Ovary (tissue), 9 donors: ENCODE data around the gene FXR1. TPM values are rescaled to one million over a fixed set of nuclear protein-coding genes. Genes with fewer than 3 reads are reported as not detected.
"Not testable (repeated sequence)": the region's sequence is repeated elsewhere in the genome, so short reads cannot be mapped to it uniquely, and the experiment has no call there.

Source experiments
- DNase-seq, 5 donors: peaks; one replicate each; pipeline ENCODE4 v3.0.0-alpha.2; 2019 to 2020
- H3K27ac ChIP-seq, 2 donors: fragments of 200-600 bp; one replicate each; pipeline versions ENCODE4 v1.5.1 to v1.8.0; 2019 to 2022
- H3K27me3 ChIP-seq: fragments of 200-600 bp; one replicate; pipeline ENCODE4 v1.8.0; 2022
- H3K36me3 ChIP-seq: fragments of 200-600 bp; sonication (generic); one replicate; pipeline ENCODE4 v1.5.1; 2019
- H3K4me1 ChIP-seq: one replicate; pipeline ENCODE4 v1.8.1; 2013; ENCODE audit warnings: mild to moderate bottlenecking, moderate library complexity; ENCODE audit not compliant: insufficient read depth
- H3K4me3 ChIP-seq: fragments of 200-600 bp; sonication (generic); one replicate; pipeline ENCODE4 v1.5.1; 2017
- H3K9me3 ChIP-seq, 2 donors: fragments of 200-600 bp in 1 of 2; sonication (generic) in 1 of 2; one replicate each; pipeline versions ENCODE4 v1.5.1 to v1.8.1; 2013 to 2019; ENCODE audit warnings: mild to moderate bottlenecking in 1 of 2, moderate library complexity in 1 of 2
- CTCF ChIP-seq, 3 donors: fragments of 450-650 bp in 2 of 3; fragments of 200-600 bp in 1 of 3; IDR thresholded peaks; one replicate each; pipeline versions ENCODE4 v1.5.1 to v1.8.0; 2016 to 2022; ENCODE audit warnings: antibody characterized with exemption in 3 of 3, mild to moderate bottlenecking in 1 of 3
- EP300 ChIP-seq: sonication (generic); formaldehyde crosslinking; IDR thresholded peaks from one replicate; pipeline ENCODE4 v1.6.1; 2017; ENCODE audit warnings: antibody characterized with exemption
- POLR2A ChIP-seq: fragments of 450-650 bp; IDR thresholded peaks from one replicate; pipeline ENCODE4 v1.6.1; 2017; ENCODE audit warnings: antibody characterized with exemption, mild to moderate bottlenecking, moderate library complexity
- whole genome bisulfite sequencing, 3 donors: extraction: QIAGEN DNeasy Blood & Tissue Kit in 1 of 3; methylation state at CpG; one replicate each; pipeline versions ENCODE4 v1.1.5 to v1.1.7; 2013 to 2017; 5-methylcytosine and 5-hydroxymethylcytosine counted together
- intact Hi-C, 4 donors: fragments of 100-400 bp; cut with DNase I; formaldehyde crosslinking; loops; one replicate each; pipeline versions ENCODE4 v1.11.0 to v1.15.1; 2022 to 2023
- polyA plus RNA-seq, 2 donors: library from polyadenylated mRNA; stranded (reverse); fragments of 200-250 nt in 1 of 2; fragments of 350-450 nt in 1 of 2; fragmentation: Illumina TruSeq in 1 of 2; extraction: RNeasy Lipid Tissue Mini Kit (QIAGEN cat#74804) in 1 of 2; gene quantifications; one replicate each; pipeline ENCODE4 v1.2.3, GENCODE V29; 2013 to 2014
- total RNA-seq, 7 donors: library from RNA; depleted of rRNA in 2 of 7; stranded (reverse); fragments of >200 nt in 2 of 7; fragmentation: NEBNext Ultra II Directional in 3 of 7; extraction: Animal tissue kit (Norgen Biotek cat#: 25700) in 3 of 7; gene quantifications; one replicate each; pipeline versions ENCODE4 v1.1.0 to v1.2.4, GENCODE V29; 2016 to 2023
- donor health status: DM: no; HTN: no; CAD: no; lungs with moderate emphysema.
- donor health status: DM: no; HTN: no; CAD: no.
- donor health status: Bipolar disorder and iron deficiency.
- donor health status: DM: yes; HTN: yes; CAD: no.
- donor health status: DM: no; HTN: no; CAD: no.
- donor health status: DM: yes; HTN: yes; CAD: no.

The FXR1 gene
- total and polyA plus RNA-seq, 9 donors, result 102 to 176 (median 117) TPM

GRCh38 chr3:180987344-180987743 lies 74.9 kb downstream of the FXR1 start:
- TF ChIP-seq EP300 (no peak), CTCF (IDR thresholded peaks at IDR 0.05) (no peak), POLR2A (no peak)
- no peak overlapping the region for H3K4me3 ChIP-seq
- intact Hi-C loops, result no loop called here
- WGBS, 3 donors, result 95 to 97% (median 96%) methylated on average over 2 of the region's 2 CpGs
- no peak for DNase-seq
- H3K36me3 ChIP-seq, result no peaks in the 10 kb centered on the region
- H3K27ac ChIP-seq, result no peak overlapping the region
- H3K4me1 ChIP-seq, result peaks cover 4% of the 10 kb centered on the region
- no peaks in the 10 kb centered on the region for H3K27me3 ChIP-seq
- no peaks in the 10 kb centered on the region for H3K9me3 ChIP-seq

- H3K36me3 ChIP-seq, result no peaks in the 10 kb centered on the region
- TF ChIP-seq POLR2A (peak; percentile 79), CTCF (IDR thresholded peaks at IDR 0.05) (no peak), EP300 (no peak)
- no peaks in the 10 kb centered on the region for H3K9me3 ChIP-seq
- intact Hi-C loops, result loop anchor here in 1 of 4 donors (5.0 kb wide), 1 partner anchor 77 kb away; the partner anchor contains the start of gene FXR1
- H3K27me3 ChIP-seq, result no peaks in the 10 kb centered on the region
- DNase-seq, result peak; percentile 89 to 91 (median 91)
- H3K4me1 ChIP-seq, result peaks cover 4% of the 10 kb centered on the region
- H3K27ac ChIP-seq, result peak within 1 kb of the TSS; percentile 78 to 84
- H3K4me3 ChIP-seq, result peak within 1 kb of the TSS; percentile 79
- WGBS, 3 donors, result 0 to 1% (median 0%) methylated on average over 43 of the region's 43 CpGs
Observed at GRCh38 chr3:180989291-180990163, 77.1 kb downstream of the FXR1 start, which contains the start of gene DNAJC19. Gene DNAJC19, minus strand, starts transcription at chr3:180989736. Its CDS starts 134 bp downstream, at chr3:180989602.

- intact Hi-C loops, result loop anchor here in 1 of 4 donors (5.0 kb wide), 1 partner anchor 78 kb away; the partner anchor contains the start of gene FXR1
- Histone ChIP-seq H3K36me3 (no peaks in the 10 kb centered on the region), H3K9me3 (no peaks in the 10 kb centered on the region), H3K4me3 (peak overlapping the region; percentile 79), H3K27ac (peak overlapping the region in 1 of 2 donors; percentile 84), H3K4me1 (peaks cover 4% of the 10 kb centered on the region), H3K27me3 (no peaks in the 10 kb centered on the region)
- 2 to 11% (median 4%) methylated on average over 2 of the region's 2 CpGs for WGBS, 3 donors
- no peak for DNase-seq
- no peak for TF ChIP-seq EP300
- TF ChIP-seq POLR2A, result no peak
- no peak for TF ChIP-seq CTCF (IDR thresholded peaks at IDR 0.05)
Observed at GRCh38 chr3:180990505-180990904, 78.0 kb downstream of the FXR1 start.

GRCh38 chr3:180996415-180996932 lies 84.0 kb downstream of the FXR1 start:
- 82 to 90% (median 86%) methylated on average over 2 of the region's 2 CpGs for WGBS, 3 donors
- intact Hi-C loops, result no loop called here
- TF ChIP-seq POLR2A (no peak), CTCF (IDR thresholded peaks at IDR 0.05) (no peak), EP300 (no peak)

GRCh38 chr3:181002331-181002730 lies 89.9 kb downstream of the FXR1 start:
- DNase-seq, H3K27me3 ChIP-seq, H3K4me1 ChIP-seq, H3K27ac ChIP-seq, H3K9me3 ChIP-seq, intact Hi-C loops, H3K36me3 ChIP-seq, H3K4me3 ChIP-seq: not testable (repeated sequence)
- WGBS, 3 donors, result 91 to 94% (median 93%) methylated on average over 4 of the region's 4 CpGs

More at GRCh38 chr3:180996415-180996932, 84.0 kb downstream of the FXR1 start:
- no peak for DNase-seq
- no peaks in the 10 kb centered on the region for H3K36me3 ChIP-seq
- H3K4me3 ChIP-seq, result no peak overlapping the region
- no peak overlapping the region for H3K27ac ChIP-seq
- H3K27me3 ChIP-seq, result no peaks in the 10 kb centered on the region
- peaks cover 0 to 4% of the 10 kb centered on the region in 2 donors for H3K9me3 ChIP-seq
- no peaks in the 10 kb centered on the region for H3K4me1 ChIP-seq

- H3K4me1 ChIP-seq, DNase-seq, H3K36me3 ChIP-seq, H3K9me3 ChIP-seq, H3K4me3 ChIP-seq, H3K27me3 ChIP-seq, intact Hi-C loops, H3K27ac ChIP-seq: not testable (repeated sequence)
- WGBS, 3 donors, result 65 to 71% (median 67%) methylated on average over 2 of the region's 2 CpGs
Observed at GRCh38 chr3:181003469-181003868, 91.0 kb downstream of the FXR1 start.
